Spinal cord (tissue), 10 donors: ENCODE data around the gene GARNL3. TPM values are rescaled to one million over a fixed set of nuclear protein-coding genes. Genes with fewer than 3 reads are reported as not detected.

Experiments used
- DNase-seq, 6 donors: peaks; one replicate each; pipeline versions ENCODE4 v3.0.0 to v3.0.0-alpha.2; 2013 to 2015; ENCODE audit warnings: low spot score in 6 of 6, low read depth in 4 of 6
- H3K27ac ChIP-seq: one replicate; pipeline ENCODE4 v1.5.1; 2013; ENCODE audit warnings: low read depth, low read length, control low read depth
- H3K27me3 ChIP-seq: one replicate; pipeline ENCODE4 v1.6.1; 2013; ENCODE audit warnings: low read length; ENCODE audit not compliant: control insufficient read depth, insufficient read depth
- H3K36me3 ChIP-seq: one replicate; pipeline ENCODE4 v1.6.1; 2013; ENCODE audit warnings: low read length; ENCODE audit not compliant: control insufficient read depth, insufficient read depth
- H3K4me1 ChIP-seq: one replicate; pipeline ENCODE4 v1.6.1; 2013; ENCODE audit warnings: low read length; ENCODE audit not compliant: control insufficient read depth, insufficient read depth
- H3K4me3 ChIP-seq: one replicate; pipeline ENCODE4 v1.5.1; 2013; ENCODE audit warnings: low read depth, low read length, control low read depth
- H3K9me3 ChIP-seq: one replicate; pipeline ENCODE4 v1.6.1; 2013; ENCODE audit warnings: low read length; ENCODE audit not compliant: control insufficient read depth, insufficient read depth
- WGBS: methylation state at CpG from one replicate; pipeline ENCODE4 v1.1.5; 2013; ENCODE audit warnings: missing lambda C conversion rate; ENCODE audit not compliant: insufficient coverage; 5-methylcytosine and 5-hydroxymethylcytosine counted together
- polyA plus RNA-seq, 2 donors: library from polyadenylated mRNA; unstranded; fragments of 120-200 nt; gene quantifications; one replicate each; pipeline ENCODE4 v1.2.1, GENCODE V29; 2013; ENCODE audit not compliant: insufficient read length in 2 of 2
- total RNA-seq, 2 donors: library from RNA; depleted of rRNA in 1 of 2; stranded (reverse); fragments of 120-200 nt in 1 of 2; fragments of >200 nt in 1 of 2; gene quantifications; one replicate each; pipeline versions ENCODE4 v1.2.3 to v1.2.4, GENCODE V29; 2013 to 2014
- donor health status: healthy.

Gene GARNL3
- total and polyA plus RNA-seq, 4 donors, result 70.7 to 91.3 (median 73.1) TPM

GRCh38 chr9:127365461-127365860 is 100.9 kb downstream of the GARNL3 start:
- no peak overlapping the region for H3K4me3 ChIP-seq
- peaks cover 5% of the 10 kb centered on the region for H3K4me1 ChIP-seq
- DNase-seq, result no peak
- peaks cover 50% of the 10 kb centered on the region for H3K36me3 ChIP-seq
- no peaks in the 10 kb centered on the region for H3K27me3 ChIP-seq
- no peaks in the 10 kb centered on the region for H3K9me3 ChIP-seq
- WGBS, result 86% methylated on average over 6 of the region's 10 CpGs
- H3K27ac ChIP-seq, result no peak overlapping the region

GRCh38 chr9:127366594-127366993 is 102.0 kb downstream of the GARNL3 start:
- no peak overlapping the region for H3K27ac ChIP-seq
- H3K27me3 ChIP-seq, result no peaks in the 10 kb centered on the region
- peaks cover 57% of the 10 kb centered on the region for H3K36me3 ChIP-seq
- DNase-seq, result peak in 1 of 6 donors; percentile 26
- H3K4me1 ChIP-seq, result no peaks in the 10 kb centered on the region
- H3K4me3 ChIP-seq, result no peak overlapping the region
- no peaks in the 10 kb centered on the region for H3K9me3 ChIP-seq
- 62% methylated on average over 7 of the region's 7 CpGs for WGBS

GRCh38 chr9:127368852-127369402 is 104.4 kb downstream of the GARNL3 start:
- Histone ChIP-seq H3K27me3 (no peaks in the 10 kb centered on the region), H3K4me3 (no peak overlapping the region), H3K27ac (no peak overlapping the region), H3K36me3 (peaks cover 42% of the 10 kb centered on the region), H3K9me3 (no peaks in the 10 kb centered on the region), H3K4me1 (no peaks in the 10 kb centered on the region)
- no peak for DNase-seq
- 67% methylated on average over 3 of the region's 6 CpGs for WGBS

GRCh38 chr9:127369428-127369827 is 104.9 kb downstream of the GARNL3 start:
- H3K27me3 ChIP-seq, result no peaks in the 10 kb centered on the region
- 61% methylated on average over 8 of the region's 8 CpGs for WGBS

GRCh38 chr9:127370147-127370579 is 105.6 kb downstream of the GARNL3 start:
- Histone ChIP-seq H3K27ac (no peak overlapping the region), H3K27me3 (no peaks in the 10 kb centered on the region), H3K4me1 (no peaks in the 10 kb centered on the region), H3K9me3 (no peaks in the 10 kb centered on the region), H3K4me3 (no peak overlapping the region), H3K36me3 (peaks cover 37% of the 10 kb centered on the region)
- WGBS, result 81% methylated on average over 3 of the region's 7 CpGs
- DNase-seq, result no peak

More at GRCh38 chr9:127369428-127369827, 104.9 kb downstream of the GARNL3 start:
- no peaks in the 10 kb centered on the region for H3K9me3 ChIP-seq
- H3K4me1 ChIP-seq, result no peaks in the 10 kb centered on the region
- peaks cover 40% of the 10 kb centered on the region for H3K36me3 ChIP-seq
- H3K27ac ChIP-seq, result no peak overlapping the region
- no peak for DNase-seq
- H3K4me3 ChIP-seq, result no peak overlapping the region

GRCh38 chr9:127370672-127371648 is 106.4 kb downstream of the GARNL3 start:
- peaks cover 32% of the 10 kb centered on the region for H3K36me3 ChIP-seq
- DNase-seq, result no peak
- no peak overlapping the region for H3K4me3 ChIP-seq
- H3K27me3 ChIP-seq, result no peaks in the 10 kb centered on the region
- H3K27ac ChIP-seq, result no peak overlapping the region
- H3K9me3 ChIP-seq, result no peaks in the 10 kb centered on the region
- 87% methylated on average over 12 of the region's 13 CpGs for WGBS
- no peaks in the 10 kb centered on the region for H3K4me1 ChIP-seq

- Histone ChIP-seq H3K4me1 (peaks cover 12% of the 10 kb centered on the region), H3K36me3 (peaks cover 8% of the 10 kb centered on the region), H3K4me3 (no peak overlapping the region), H3K27me3 (no peaks in the 10 kb centered on the region), H3K27ac (no peak overlapping the region), H3K9me3 (no peaks in the 10 kb centered on the region)
- DNase-seq, result no peak
- no CpG with 5 or more reads among the region's 3 CpGs for WGBS
These were observed 115.9 kb downstream of the GARNL3 start for GRCh38 chr9:127380479-127380878.

- no peak for DNase-seq
- Histone ChIP-seq H3K4me3 (no peak overlapping the region), H3K27ac (no peak overlapping the region), H3K4me1 (peaks cover 16% of the 10 kb centered on the region), H3K36me3 (peaks cover 12% of the 10 kb centered on the region), H3K9me3 (no peaks in the 10 kb centered on the region), H3K27me3 (no peaks in the 10 kb centered on the region)
- WGBS, result 92% methylated on average over 2 of the region's 2 CpGs
These were observed 118.0 kb downstream of the GARNL3 start for GRCh38 chr9:127382541-127382940.

- Histone ChIP-seq H3K36me3 (peaks cover 12% of the 10 kb centered on the region), H3K27ac (no peak overlapping the region), H3K4me3 (no peak overlapping the region), H3K4me1 (peaks cover 23% of the 10 kb centered on the region), H3K27me3 (no peaks in the 10 kb centered on the region), H3K9me3 (no peaks in the 10 kb centered on the region)
- 87% methylated on average over 11 of the region's 11 CpGs for WGBS
- DNase-seq, result no peak
These were observed 119.6 kb downstream of the GARNL3 start for GRCh38 chr9:127384016-127384730.
